HepG2 (cell line): ENCODE results near the gene EFS. TPM values are rescaled to one million over a fixed set of nuclear protein-coding genes. Genes with fewer than 3 reads are reported as not detected.

Experiments
- AKAP8 ChIP-seq: sonication (generic); formaldehyde crosslinking; IDR thresholded peaks from 2 replicates; pipeline ENCODE4 v1.5.1; 2020; ENCODE audit warnings: mild to moderate bottlenecking, missing genetic modification reagents
- DDIT3 ChIP-seq: sonication (generic); formaldehyde crosslinking; IDR thresholded peaks from 2 replicates; pipeline ENCODE4 v1.4.0; 2020; ENCODE audit warnings: mild to moderate bottlenecking, missing genetic modification reagents
- ELK4 ChIP-seq: sonication (generic); formaldehyde crosslinking; IDR thresholded peaks from 2 replicates; pipeline ENCODE4 v1.9.0; 2021; ENCODE audit warnings: missing genetic modification reagents, borderline replicate concordance
- FOXA3 ChIP-seq: IDR thresholded peaks from 2 replicates; pipeline ENCODE4 v1.6.1; 2016; ENCODE audit warnings: missing genetic modification reagents, missing compliant biosample characterization
- FOXC1 ChIP-seq: sonication (generic); formaldehyde crosslinking; IDR thresholded peaks from 2 replicates; pipeline ENCODE4 v1.8.0; 2022; ENCODE audit warnings: mild to moderate bottlenecking, missing genetic modification reagents, borderline replicate concordance
- GZF1 ChIP-seq: sonication (generic); formaldehyde crosslinking; IDR thresholded peaks from 2 replicates; pipeline ENCODE4 v1.5.1; 2020; ENCODE audit warnings: mild to moderate bottlenecking, missing genetic modification reagents
- HMGA1 ChIP-seq: sonication (generic); formaldehyde crosslinking; conservative IDR thresholded peaks from 2 replicates; pipeline ENCODE4 v1.4.0; 2020; ENCODE audit warnings: missing genetic modification reagents
- KDM5A ChIP-seq: fragments of 200-600 bp; sonication (generic); IDR thresholded peaks from 2 replicates; pipeline ENCODE4 v1.7.0; 2018; ENCODE audit warnings: antibody characterized with exemption, mild to moderate bottlenecking, low read length, borderline replicate concordance
- KDM5B ChIP-seq: sonication (generic); formaldehyde crosslinking; IDR thresholded peaks from 2 replicates; pipeline ENCODE4 v1.4.0; 2020; ENCODE audit warnings: missing genetic modification reagents, mild to moderate bottlenecking, borderline replicate concordance
- KLF6 ChIP-seq: IDR thresholded peaks from 2 replicates; pipeline ENCODE4 v1.8.0; 2016; ENCODE audit warnings: missing biosample characterization, missing genetic modification reagents
- PREB ChIP-seq: sonication (generic); formaldehyde crosslinking; IDR thresholded peaks from 2 replicates; pipeline ENCODE4 v1.4.0; 2020; ENCODE audit warnings: missing genetic modification reagents
- RARG ChIP-seq: sonication (generic); formaldehyde crosslinking; IDR thresholded peaks from 2 replicates; pipeline ENCODE4 v1.4.0; 2020; ENCODE audit warnings: low read depth, mild to moderate bottlenecking, missing genetic modification reagents
- RCOR2 ChIP-seq: IDR thresholded peaks from 2 replicates; pipeline ENCODE4 v1.6.1; 2016; ENCODE audit warnings: missing biosample characterization, missing genetic modification reagents
- SETDB1 ChIP-seq: sonication (generic); formaldehyde crosslinking; IDR thresholded peaks from 2 replicates; pipeline ENCODE4 v1.5.1; 2020; ENCODE audit warnings: missing genetic modification reagents, mild to moderate bottlenecking, borderline replicate concordance
- SMARCC2 ChIP-seq: fragments of 450-650 bp; IDR thresholded peaks from 2 replicates; pipeline ENCODE4 v1.6.1; 2017; ENCODE audit warnings: antibody characterized with exemption, mild to moderate bottlenecking
- SP4 ChIP-seq: sonication (generic); formaldehyde crosslinking; IDR thresholded peaks from 2 replicates; pipeline ENCODE4 v1.8.1; 2023; ENCODE audit warnings: mild to moderate bottlenecking, missing genetic modification reagents
- SUZ12 ChIP-seq: fragments of 150-350 bp; IDR thresholded peaks from 2 replicates; pipeline ENCODE4 v1.6.1; 2014; ENCODE audit warnings: low read depth, low read length
- ZBED4 ChIP-seq: sonication (generic); formaldehyde crosslinking; IDR thresholded peaks from 2 replicates; pipeline ENCODE4 v1.4.0; 2020; ENCODE audit warnings: missing genetic modification reagents, borderline replicate concordance
- ZNF124 ChIP-seq: sonication (generic); formaldehyde crosslinking; IDR thresholded peaks from 2 replicates; pipeline ENCODE4 v1.4.0; 2020; ENCODE audit warnings: missing genetic modification reagents
- ZNF513 ChIP-seq: sonication (generic); formaldehyde crosslinking; conservative IDR thresholded peaks from 2 replicates; pipeline ENCODE4 v1.5.0; 2020; ENCODE audit warnings: missing genetic modification reagents
- ZNF557 ChIP-seq: sonication (generic); formaldehyde crosslinking; IDR thresholded peaks from 2 replicates; pipeline ENCODE4 v1.4.0; 2020; ENCODE audit warnings: missing genetic modification reagents
- ZNF724P ChIP-seq: sonication (generic); formaldehyde crosslinking; IDR thresholded peaks from 2 replicates; pipeline ENCODE4 v1.8.0; 2022; ENCODE audit warnings: missing genetic modification reagents, borderline replicate concordance
- polyA plus RNA-seq, 8 experiments: library from polyadenylated mRNA; depleted of rRNA in 3 of 8; stranded (reverse) in 7 of 8; unstranded in 1 of 8; fragments of >200 nt; fragmentation: Illumina TruSeq in 4 of 8; extraction: Trizol in 4 of 8; gene quantifications; 2 replicates each; pipeline versions ENCODE4 v1.2.1 to v1.2.3, GENCODE V29; 2011 to 2016; ENCODE audit warnings: low read depth in 4 of 8, missing spikeins in 1 of 8, mixed read lengths in 1 of 8; ENCODE audit not compliant: insufficient read depth in 1 of 8
- total RNA-seq, 5 experiments: library from RNA; depleted of rRNA; stranded (reverse); fragments of >200 nt; fragmentation: Illumina TruSeq; extraction: Trizol; gene quantifications; 2 replicates each; pipeline ENCODE4 v1.2.3, GENCODE V29; 2016; ENCODE audit warnings: low read depth in 1 of 5

EFS gene
- total and polyA plus RNA-seq, 2 of the 13 experiments (the other 11 are each of a cell fraction or from before 2014, with no cell fraction given) = not detected

- TF ChIP-seq ELK4 (CRISPR knock-in tag) (no peak), KDM5A (no peak), SETDB1 (CRISPR knock-in tag) (no peak), ZNF557 (CRISPR knock-in tag) (0 out of 2 replicates have a peak, but pooled peaks have one; percentile 16), FOXA3 (CRISPR knock-in tag) (no peak), KDM5B (CRISPR knock-in tag) (no peak), HMGA1 (CRISPR knock-in tag) (no peak), SP4 (peak; percentile 19; the same call in 1 of the 2 replicates), AKAP8 (no peak; the same call in 1 of the 2 replicates), ZNF513 (no peak), PREB (CRISPR knock-in tag) (no peak), DDIT3 (CRISPR knock-in tag) (no peak), ZNF124 (CRISPR knock-in tag) (no peak), RCOR2 (CRISPR knock-in tag) (no peak), KLF6 (CRISPR knock-in tag) (no peak), FOXC1 (CRISPR knock-in tag) (no peak), GZF1 (CRISPR knock-in tag) (no peak), ZNF724P (CRISPR knock-in tag) (peak; percentile 33; the same call in 1 of the 2 replicates), ZBED4 (CRISPR knock-in tag) (no peak), RARG (CRISPR knock-in tag) (peak; percentile 83; the same call in 1 of the 2 replicates), SUZ12 (no peak), SMARCC2 (no peak)
Measured at GRCh38 chr14:23322568-23323517, 42.1 kb downstream of the EFS start (continued).
